IPS-NIHi7 (cell line): ENCODE results near the gene OSBPL2.
A peak's percentile ranks its signal among the peaks of the same experiment; 100 is the strongest.

Source experiments
- DNase-seq: peaks from one replicate; pipeline ENCODE4 v3.0.0; 2012; ENCODE audit warnings: mixed read lengths; ENCODE audit errors: extremely low spot score

The OSBPL2 gene

DNA sequence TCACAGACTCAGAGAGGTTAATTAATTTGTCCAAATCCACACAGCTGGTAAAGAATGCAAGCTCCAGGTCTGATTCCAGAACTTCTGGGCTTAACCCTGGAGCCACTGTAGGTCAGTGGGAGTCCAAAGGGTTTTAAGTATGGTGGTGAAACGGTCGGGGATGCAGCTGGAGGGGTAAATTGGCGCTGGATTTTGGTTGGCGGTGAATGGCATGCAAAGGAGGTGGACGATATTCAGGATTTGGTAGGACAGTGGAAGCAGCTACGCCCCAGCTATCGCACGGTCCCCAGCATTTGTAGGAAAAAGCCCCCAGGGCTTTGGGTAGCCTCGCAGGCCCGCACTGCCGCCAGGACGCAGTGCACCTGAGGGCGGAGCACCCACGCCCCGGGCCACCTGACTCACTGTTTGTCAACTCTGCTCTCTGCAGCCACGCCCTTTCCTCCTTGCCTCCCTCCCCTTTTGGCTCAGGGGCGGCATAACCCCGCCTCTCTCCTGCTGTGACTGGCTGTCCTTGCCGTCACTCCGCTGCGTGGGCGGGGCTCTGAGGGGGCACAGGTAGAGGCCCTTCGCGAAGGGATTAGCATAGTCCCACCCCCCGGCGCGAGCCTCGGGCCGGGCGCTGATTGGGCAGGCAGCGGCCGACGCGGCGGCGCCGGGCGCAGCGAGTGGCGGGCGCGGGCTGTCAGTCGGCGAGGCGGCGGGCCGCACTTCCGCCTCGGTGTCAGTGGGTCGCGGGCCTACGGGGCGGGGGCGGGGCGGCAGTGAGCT lies at the start of gene OSBPL2:
Gene OSBPL2 (plus strand): TSS at position 721 of the 768 bp plus-strand sequence. CDS start 17,664 bp downstream, outside the sequence.
- DNase-seq = peak; percentile 100

DNA sequence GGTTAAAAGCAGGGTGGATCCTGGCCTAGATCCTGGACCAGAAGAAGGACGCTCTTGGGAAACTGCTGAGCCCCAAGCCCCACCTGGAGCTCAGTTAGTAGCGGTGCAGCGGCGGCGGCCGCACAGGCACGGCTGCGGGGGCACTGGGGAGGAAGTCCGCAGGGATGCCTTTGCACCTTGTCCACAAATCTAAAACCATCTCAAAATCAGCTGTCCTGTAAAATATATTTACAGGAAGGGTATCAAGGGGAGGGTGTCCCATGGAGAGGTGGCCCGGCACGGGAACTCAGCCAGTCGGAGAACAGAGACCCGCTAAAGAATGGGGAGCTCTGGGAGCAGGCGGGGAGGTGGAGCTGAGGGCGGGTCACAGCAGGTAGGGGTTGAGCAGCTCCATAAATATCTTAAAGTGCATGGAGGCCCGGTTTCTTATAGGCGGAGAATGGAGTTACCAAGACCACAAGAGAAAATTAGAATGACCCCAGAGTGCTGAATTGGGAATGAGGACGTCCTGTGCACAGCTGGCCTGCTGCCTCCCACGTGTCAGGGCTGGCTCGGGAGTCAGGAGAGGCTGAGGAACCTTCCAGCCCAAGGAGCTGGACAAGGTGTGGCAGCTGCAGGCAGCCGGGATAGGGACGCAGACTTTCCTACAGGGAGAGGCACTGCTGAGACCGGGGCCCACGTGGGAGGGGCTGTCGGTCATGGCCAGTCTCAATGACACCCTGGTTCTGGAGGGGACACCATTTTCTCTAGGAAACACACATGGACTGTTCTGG lies 47.5 kb upstream of the OSBPL2 start:
- DNase-seq = no peak

- DNase-seq = no peak
These were observed 46.4 kb upstream of the OSBPL2 start for GRCh38 chr20:62191781-62192559.

DNA sequence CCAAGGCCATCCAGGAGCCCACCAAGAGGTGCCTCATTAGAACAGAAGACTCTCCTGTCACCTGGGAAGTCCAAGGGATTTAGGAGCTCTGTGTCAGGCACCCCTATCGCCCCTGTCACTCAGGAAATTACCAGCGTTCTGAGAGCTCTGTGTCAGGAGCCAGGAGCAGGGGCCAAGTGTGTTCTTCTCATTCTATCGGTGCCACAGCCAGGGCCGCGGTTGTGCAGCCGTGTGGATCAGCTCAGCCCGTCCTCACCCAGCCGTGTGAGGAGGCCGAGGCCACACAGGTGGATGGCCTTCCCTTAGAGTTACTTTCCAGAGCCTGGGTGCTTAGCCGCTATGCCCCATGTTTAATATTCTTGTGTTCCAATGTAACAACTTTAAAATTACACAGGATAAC lies 45.7 kb upstream of the OSBPL2 start:
- no peak for DNase-seq

- DNase-seq = no peak
These were observed 45.0 kb upstream of the OSBPL2 start for GRCh38 chr20:62193079-62194025.

DNA sequence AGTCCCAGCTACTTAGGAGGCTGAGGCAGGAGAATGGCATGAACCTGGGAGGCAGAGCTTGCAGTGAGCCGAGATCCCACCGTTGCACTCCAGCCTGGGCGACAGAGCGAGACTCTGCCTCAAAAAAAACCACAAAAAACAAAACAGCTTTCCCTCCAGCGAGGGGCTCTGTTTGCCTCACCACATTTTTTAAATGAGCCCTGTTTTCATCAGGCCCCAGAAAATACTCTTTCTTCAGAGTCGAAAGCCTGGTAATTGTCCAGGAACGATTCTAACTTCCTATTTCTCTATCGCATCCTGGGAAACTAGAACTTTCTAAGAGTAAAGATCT lies 43.3 kb upstream of the OSBPL2 start:
- DNase-seq = no peak

DNA sequence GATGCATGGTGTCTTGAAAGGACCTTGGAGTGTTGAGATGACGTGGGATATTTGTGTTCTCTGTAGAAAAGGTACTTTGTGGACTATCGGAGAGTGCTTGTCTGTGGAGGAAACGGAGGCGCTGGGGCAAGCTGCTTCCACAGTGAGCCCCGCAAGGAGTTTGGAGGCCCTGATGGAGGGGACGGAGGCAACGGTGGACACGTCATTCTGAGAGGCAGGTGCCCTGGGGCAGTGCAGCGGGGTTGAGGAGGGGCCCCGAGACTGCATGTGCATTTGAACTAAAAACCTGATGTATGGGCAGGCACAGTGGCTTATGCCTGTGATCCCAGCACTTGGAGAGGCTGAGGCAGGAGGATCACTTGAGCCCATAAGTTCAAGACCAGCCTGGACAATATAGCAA lies 42.6 kb upstream of the OSBPL2 start:
- DNase-seq = no peak

GRCh38 chr20:62196286-62196685 lies 42.0 kb upstream of the OSBPL2 start:
- DNase-seq = no peak

GRCh38 chr20:62197311-62197710 lies 41.0 kb upstream of the OSBPL2 start:
- DNase-seq = no peak

DNA sequence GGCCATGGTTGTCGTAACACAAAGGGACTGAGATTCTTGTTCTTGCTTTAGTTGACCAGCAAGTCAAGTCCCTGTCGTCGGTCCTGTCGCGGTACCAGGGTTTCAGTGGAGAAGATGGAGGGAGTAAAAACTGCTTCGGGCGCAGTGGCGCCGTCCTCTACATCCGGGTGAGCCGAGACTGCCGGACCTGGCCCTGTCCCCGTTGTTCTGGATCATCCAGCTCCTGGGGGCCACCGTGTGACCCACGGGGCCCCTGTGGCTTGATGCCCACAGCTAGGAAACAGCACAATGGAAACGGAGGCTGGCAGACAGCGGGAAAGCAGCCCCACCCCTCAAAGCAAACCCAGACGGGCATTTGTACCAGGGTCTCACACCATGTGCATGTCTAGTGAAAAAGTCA lies 40.5 kb upstream of the OSBPL2 start:
- DNase-seq = no peak

DNA sequence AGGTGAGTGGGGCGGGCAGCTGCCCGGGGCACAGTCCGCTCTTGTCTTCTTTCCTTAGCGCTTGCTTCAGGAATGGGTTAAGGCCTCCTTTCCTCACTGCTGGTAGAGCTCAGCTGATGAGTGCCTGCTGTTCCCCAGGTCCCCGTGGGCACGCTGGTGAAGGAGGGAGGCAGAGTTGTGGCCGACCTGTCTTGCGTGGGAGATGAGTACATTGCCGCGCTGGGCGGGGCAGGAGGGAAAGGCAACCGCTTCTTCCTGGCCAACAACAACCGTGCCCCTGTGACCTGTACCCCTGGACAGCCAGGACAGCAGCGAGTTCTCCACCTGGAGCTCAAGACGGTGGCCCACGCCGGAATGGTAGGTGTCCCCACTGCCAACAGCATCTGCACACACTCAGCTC lies 39.8 kb upstream of the OSBPL2 start:
- DNase-seq = no peak

- no peak for DNase-seq
These were observed 39.4 kb upstream of the OSBPL2 start for GRCh38 chr20:62198931-62199330.

- no peak for DNase-seq
These were observed 37.7 kb upstream of the OSBPL2 start for GRCh38 chr20:62200491-62201172.

DNA sequence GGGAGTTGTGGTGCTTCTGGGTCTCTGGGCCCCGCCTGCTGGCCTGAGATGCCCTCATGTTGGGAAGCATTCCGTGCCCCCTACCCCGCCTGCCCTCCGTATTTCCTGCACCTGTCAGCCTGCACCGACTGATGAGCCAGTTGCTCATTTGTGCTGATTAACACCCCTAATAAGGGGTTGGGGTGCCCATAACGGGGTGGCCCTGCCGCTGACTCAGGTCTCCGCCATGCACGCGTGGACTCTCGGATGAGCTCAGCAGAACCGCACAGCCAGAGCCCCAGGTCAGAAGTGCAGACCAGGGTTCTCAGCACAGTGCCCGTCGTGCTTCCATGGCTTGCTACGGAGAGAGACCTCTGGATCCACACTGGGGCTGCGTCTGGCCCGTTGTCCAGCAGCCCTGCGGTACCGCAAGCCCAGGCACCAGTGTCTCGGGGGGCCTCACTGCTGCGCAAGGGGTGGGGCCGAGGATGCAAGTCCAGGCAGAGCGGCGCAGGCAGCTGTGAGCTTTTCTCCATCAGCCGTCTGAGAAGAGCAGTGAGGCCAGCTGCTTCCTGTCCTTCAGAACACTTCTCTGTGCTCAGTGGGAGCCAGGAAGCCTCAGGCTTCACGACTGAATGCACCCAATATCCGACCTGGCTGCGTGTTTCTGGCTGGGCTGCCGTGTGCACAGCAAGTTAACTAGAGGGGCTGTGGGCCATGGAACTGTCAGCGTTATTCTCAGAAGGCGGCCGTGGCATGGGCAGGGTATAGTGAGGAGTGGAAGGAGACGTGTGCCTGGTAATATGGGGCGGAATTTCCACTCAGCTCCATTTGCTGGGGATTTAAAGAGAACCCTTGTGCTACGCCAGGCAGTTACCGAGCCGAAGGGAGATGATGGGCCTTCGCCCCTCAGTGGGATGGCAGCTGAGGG lies 36.9 kb upstream of the OSBPL2 start:
- DNase-seq = no peak

DNA sequence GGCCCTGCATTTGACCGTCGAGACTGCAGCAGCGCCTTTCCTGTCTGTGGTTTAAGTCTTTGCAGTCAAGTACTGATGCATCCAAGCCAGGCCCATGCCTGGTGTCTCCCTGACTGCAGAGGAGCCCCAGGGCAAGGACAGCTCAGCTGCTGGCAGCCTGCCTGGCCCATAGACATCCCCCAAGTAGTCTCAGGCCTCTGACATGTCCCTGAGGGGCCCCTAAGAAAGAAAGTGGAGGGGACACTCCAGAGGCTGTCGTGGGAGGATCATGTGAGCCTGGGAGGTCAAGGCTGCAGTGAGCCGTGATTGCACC lies 36.3 kb upstream of the OSBPL2 start:
- DNase-seq = no peak

- DNase-seq = no peak
These were observed 35.5 kb upstream of the OSBPL2 start for GRCh38 chr20:62202676-62203377.

DNA sequence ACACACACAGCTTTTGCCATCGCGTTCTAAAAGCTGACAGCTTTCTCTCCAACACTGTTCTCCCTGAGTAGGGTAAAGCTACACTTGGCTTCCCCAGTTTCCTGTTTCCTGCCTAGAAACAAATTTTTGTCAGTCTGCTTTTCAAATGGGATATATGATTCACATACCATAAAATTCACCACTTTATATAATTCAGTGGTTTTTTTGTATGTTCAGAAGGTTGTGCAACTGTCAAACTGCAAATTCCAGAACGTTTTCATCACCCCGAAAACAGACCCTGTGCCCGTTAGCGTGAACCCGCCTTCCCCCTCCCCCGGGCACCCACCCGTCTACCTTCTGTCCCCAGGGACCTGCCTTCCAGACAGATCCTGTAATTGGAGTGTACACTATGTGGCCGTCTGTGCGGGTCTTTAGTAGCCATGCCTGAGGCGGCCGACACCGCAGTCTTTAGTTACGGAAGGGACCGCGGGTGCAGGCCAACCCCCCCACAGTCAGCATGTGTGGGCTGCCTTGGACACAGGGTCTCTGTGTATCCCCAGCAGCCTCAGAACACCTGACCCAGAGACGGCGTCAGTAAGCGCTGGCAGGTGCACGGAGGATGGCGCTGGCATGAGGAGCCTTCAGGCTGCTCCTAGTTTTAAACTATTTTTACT lies 34.8 kb upstream of the OSBPL2 start:
- no peak for DNase-seq

DNA sequence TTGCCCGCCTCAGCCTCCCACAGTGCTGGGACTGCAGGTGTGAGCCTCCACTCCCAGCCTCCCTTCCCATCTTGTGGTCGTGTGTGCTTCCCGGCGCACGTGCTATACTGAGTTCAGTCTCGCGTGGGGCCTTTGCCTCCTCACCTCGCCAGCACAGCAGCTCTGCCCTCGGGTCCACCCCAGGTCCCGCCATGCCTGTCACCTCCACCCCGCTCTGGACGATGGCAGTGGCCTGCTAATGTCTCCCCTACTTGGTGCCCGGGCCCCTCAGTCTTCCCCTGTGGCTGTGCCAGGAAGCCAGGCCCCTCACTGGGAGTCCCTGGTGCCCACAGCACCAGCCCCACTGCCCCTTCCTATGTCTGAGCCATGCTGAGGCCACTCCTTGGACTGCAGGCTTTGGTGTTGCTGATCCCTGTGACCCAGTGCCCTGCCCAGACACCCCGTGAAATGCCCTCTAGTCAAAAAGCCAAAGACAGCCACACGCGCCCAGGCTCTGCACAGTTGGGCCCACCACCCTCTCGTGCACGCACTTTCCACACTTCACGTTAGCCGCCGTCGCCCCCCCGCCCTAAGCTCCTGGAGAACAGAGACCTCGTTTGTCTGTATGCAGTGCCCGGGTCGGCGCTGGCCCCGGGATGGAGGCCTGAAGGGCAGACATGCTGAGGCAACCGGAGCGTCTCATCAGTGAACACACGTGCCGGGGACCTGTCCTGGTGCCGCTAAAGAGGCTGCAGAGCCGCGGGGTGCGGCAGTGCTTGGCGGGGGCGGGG lies 32.5 kb upstream of the OSBPL2 start:
- no peak for DNase-seq
